Hepatocyte (in vitro differentiated cells): Measurements from ENCODE around the gene CLIC3. TPM values are rescaled to one million over a fixed set of nuclear protein-coding genes. Genes with fewer than 3 reads are reported as not detected.

ENCODE experiments used
- DNase-seq: peaks from one replicate; pipeline ENCODE4 v3.0.0-alpha.2; 2016; ENCODE audit warnings: low spot score
- H2AFZ ChIP-seq: fragments of 200-600 bp; sonication (generic); 2 replicates; pipeline ENCODE4 v1.6.0; 2016; ENCODE audit warnings: antibody characterized with exemption, mild to moderate bottlenecking
- H3K27ac ChIP-seq: fragments of 200-600 bp; sonication (generic); 2 replicates; pipeline ENCODE4 v1.5.1; 2016; ENCODE audit warnings: mild to moderate bottlenecking
- H3K27me3 ChIP-seq: fragments of 200-600 bp; sonication (generic); 2 replicates; pipeline ENCODE4 v1.6.1; 2016
- H3K36me3 ChIP-seq: fragments of 200-600 bp; sonication (generic); replicated peaks from 2 replicates; pipeline ENCODE4 v1.5.1; 2016; ENCODE audit warnings: low read depth; ENCODE audit not compliant: insufficient read depth
- H3K4me1 ChIP-seq: fragments of 200-600 bp; sonication (generic); 2 replicates; pipeline ENCODE4 v1.5.1; 2016; ENCODE audit warnings: mild to moderate bottlenecking, moderate library complexity; ENCODE audit not compliant: insufficient read depth
- H3K4me2 ChIP-seq: fragments of 200-600 bp; sonication (generic); 2 replicates; pipeline ENCODE4 v1.6.0; 2016
- H3K4me3 ChIP-seq: fragments of 200-600 bp; sonication (generic); 2 replicates; pipeline ENCODE4 v1.5.1; 2016; ENCODE audit warnings: mild to moderate bottlenecking
- H3K79me2 ChIP-seq: fragments of 200-600 bp; sonication (generic); 2 replicates; pipeline ENCODE4 v1.6.0; 2017; ENCODE audit warnings: mild to moderate bottlenecking
- H3K9me2 ChIP-seq: fragments of 200-600 bp; sonication (generic); replicated peaks from 2 replicates; pipeline ENCODE4 v1.6.0; 2017; ENCODE audit warnings: mild to moderate bottlenecking; ENCODE audit not compliant: insufficient read depth
- H3K9me3 ChIP-seq: fragments of 200-600 bp; sonication (generic); 2 replicates; pipeline ENCODE4 v1.5.1; 2016; ENCODE audit warnings: low read depth, mild to moderate bottlenecking
- H4K20me1 ChIP-seq: fragments of 200-600 bp; sonication (generic); 2 replicates; pipeline ENCODE4 v1.6.0; 2016; ENCODE audit warnings: mild to moderate bottlenecking; ENCODE audit not compliant: insufficient read depth, poor library complexity, severe bottlenecking
- CTCF ChIP-seq: fragments of 200-600 bp; sonication (generic); IDR thresholded peaks from 2 replicates; pipeline ENCODE4 v1.5.1; 2016; ENCODE audit warnings: antibody characterized with exemption, mild to moderate bottlenecking; ENCODE audit not compliant: poor library complexity
- EZH2 ChIP-seq: fragments of 200-600 bp; sonication (generic); IDR thresholded peaks from 2 replicates; pipeline ENCODE4 v1.6.1; 2016; ENCODE audit warnings: antibody characterized with exemption, mild to moderate bottlenecking, borderline replicate concordance
- EZH2phosphoT487 ChIP-seq: fragments of 200-600 bp; sonication (generic); IDR thresholded peaks from one replicate; pipeline ENCODE4 v1.6.1; 2018; ENCODE audit warnings: antibody characterized with exemption, mild to moderate bottlenecking, low read depth, moderate library complexity; ENCODE audit not compliant: unreplicated experiment, severe bottlenecking
- WGBS: methylation state at CpG from one replicate; pipeline ENCODE4 v1.1.6; 2016; ENCODE audit warnings: low lambda C conversion rate; ENCODE audit errors: missing lambda C conversion rate; 5-methylcytosine and 5-hydroxymethylcytosine counted together
- polyA plus RNA-seq: library from polyadenylated mRNA; unstranded; fragments of >200 nt; fragmentation: Nextera tagmentation; extraction: Ambion mirVana; gene quantifications from 2 replicates; pipeline ENCODE4 v1.2.1, GENCODE V29; 2016
- total RNA-seq: library from RNA; depleted of rRNA; stranded (reverse); fragments of >200 nt; gene quantifications from 2 replicates; pipeline ENCODE4 v1.2.3, GENCODE V29; 2014

The CLIC3 gene
- total and polyA plus RNA-seq, 2 experiments from 2014 or later, result 6.6 to 45.0 TPM

GRCh38 chr9:136958898-136959850 is 37.2 kb downstream of the CLIC3 start:
- H3K79me2 ChIP-seq, result no peaks in the 10 kb centered on the region
- no peak for DNase-seq
- no peak overlapping the region for H3K4me3 ChIP-seq
- no peaks in the 10 kb centered on the region for H3K27me3 ChIP-seq
- H3K9me3 ChIP-seq, result no peaks in the 10 kb centered on the region
- H3K4me2 ChIP-seq, result no peak overlapping the region
- no peaks in the 10 kb centered on the region for H3K4me1 ChIP-seq
- no peak for TF ChIP-seq CTCF
- TF ChIP-seq EZH2phosphoT487, result no peak
- TF ChIP-seq EZH2, result no peak
- no peak overlapping the region for H2AFZ ChIP-seq
- no peaks in the 10 kb centered on the region for H3K9me2 ChIP-seq
- no peak overlapping the region for H3K27ac ChIP-seq
- no peaks in the 10 kb centered on the region for H3K36me3 ChIP-seq
- 86% methylated on average over 28 of the region's 28 CpGs for WGBS
- no peaks in the 10 kb centered on the region for H4K20me1 ChIP-seq

GRCh38 chr9:136958473-136958872 is 37.9 kb downstream of the CLIC3 start:
- 97% methylated on average over 7 of the region's 7 CpGs for WGBS
- H3K9me2 ChIP-seq, result no peaks in the 10 kb centered on the region
- no peaks in the 10 kb centered on the region for H3K79me2 ChIP-seq
- TF ChIP-seq CTCF (no peak), EZH2phosphoT487 (no peak), EZH2 (no peak)
- H2AFZ ChIP-seq, result no peak overlapping the region
- H3K4me1 ChIP-seq, result no peaks in the 10 kb centered on the region
- no peaks in the 10 kb centered on the region for H3K9me3 ChIP-seq
- H3K4me2 ChIP-seq, result no peak overlapping the region
- no peaks in the 10 kb centered on the region for H4K20me1 ChIP-seq
- no peaks in the 10 kb centered on the region for H3K36me3 ChIP-seq
- no peaks in the 10 kb centered on the region for H3K27me3 ChIP-seq
- H3K27ac ChIP-seq, result no peak overlapping the region
- no peak overlapping the region for H3K4me3 ChIP-seq
- no peak for DNase-seq

- no peaks in the 10 kb centered on the region for H3K36me3 ChIP-seq
- no peaks in the 10 kb centered on the region for H3K27me3 ChIP-seq
- no peak overlapping the region for H3K4me2 ChIP-seq
- no peak overlapping the region for H3K4me3 ChIP-seq
- no peak overlapping the region for H2AFZ ChIP-seq
- no peak for TF ChIP-seq EZH2phosphoT487
- no peak for TF ChIP-seq CTCF
- no peak for TF ChIP-seq EZH2
- WGBS, result 94% methylated on average over 6 of the region's 6 CpGs
- no peaks in the 10 kb centered on the region for H3K9me2 ChIP-seq
- H3K9me3 ChIP-seq, result no peaks in the 10 kb centered on the region
- no peaks in the 10 kb centered on the region for H3K4me1 ChIP-seq
- H4K20me1 ChIP-seq, result no peaks in the 10 kb centered on the region
- H3K79me2 ChIP-seq, result no peaks in the 10 kb centered on the region
- no peak for DNase-seq
- H3K27ac ChIP-seq, result no peak overlapping the region
These were observed 38.5 kb downstream of the CLIC3 start for GRCh38 chr9:136957901-136958300.
